H1 (cell line): ENCODE data around the gene BCAS3.
A peak's percentile ranks its signal among the peaks of the same experiment; 100 is the strongest.

Source experiments
- BRCA1 ChIP-seq: IDR thresholded peaks from 2 replicates; pipeline ENCODE4 v1.6.1; 2012; ENCODE audit warnings: low read depth, low read length, improper control_type of control experiment
- JUND ChIP-seq: IDR thresholded peaks from 2 replicates; pipeline ENCODE4 v1.6.1; 2011; ENCODE audit warnings: mild to moderate bottlenecking, improper control_type of control experiment, low read length
- MAFK ChIP-seq: IDR thresholded peaks from 2 replicates; pipeline ENCODE4 v1.6.1; 2012; ENCODE audit warnings: low read depth, mild to moderate bottlenecking, improper control_type of control experiment, low read length
- SIN3A ChIP-seq, 2 experiments: IDR thresholded peaks in 1 of 2; conservative IDR thresholded peaks in 1 of 2; 2 replicates each; pipeline ENCODE4 v1.6.1; 2011 to 2012; ENCODE audit warnings: low read length in 2 of 2, improper control_type of control experiment in 1 of 2, low read depth in 1 of 2, mild to moderate bottlenecking in 1 of 2
- TF ChIP-seq, protein P1 (sequence below), 3 experiments: IDR thresholded peaks; 1 replicate in 2 of 3; 2 replicates in 1 of 3; pipeline versions ENCODE4 v1.5.1 to v1.6.1; 2011; ENCODE audit warnings: low read length in 3 of 3, mild to moderate bottlenecking in 3 of 3, inconsistent platforms in 2 of 3, low read depth in 1 of 3, moderate library complexity in 1 of 3; ENCODE audit not compliant: insufficient read depth in 1 of 3; ENCODE audit errors: control extremely low read depth in 1 of 3

- TF ChIP-seq BRCA1 (no peak), JUND (no peak), SIN3A (conservative IDR thresholded peaks at IDR 0.05 in 1 of 2, IDR thresholded peaks at IDR 0.05 in 1 of 2; ENCODE audit: low read depth in 1 of 2, low read length in 2 of 2) (no peak), MAFK (no peak)
- TF ChIP-seq, protein P1, sequence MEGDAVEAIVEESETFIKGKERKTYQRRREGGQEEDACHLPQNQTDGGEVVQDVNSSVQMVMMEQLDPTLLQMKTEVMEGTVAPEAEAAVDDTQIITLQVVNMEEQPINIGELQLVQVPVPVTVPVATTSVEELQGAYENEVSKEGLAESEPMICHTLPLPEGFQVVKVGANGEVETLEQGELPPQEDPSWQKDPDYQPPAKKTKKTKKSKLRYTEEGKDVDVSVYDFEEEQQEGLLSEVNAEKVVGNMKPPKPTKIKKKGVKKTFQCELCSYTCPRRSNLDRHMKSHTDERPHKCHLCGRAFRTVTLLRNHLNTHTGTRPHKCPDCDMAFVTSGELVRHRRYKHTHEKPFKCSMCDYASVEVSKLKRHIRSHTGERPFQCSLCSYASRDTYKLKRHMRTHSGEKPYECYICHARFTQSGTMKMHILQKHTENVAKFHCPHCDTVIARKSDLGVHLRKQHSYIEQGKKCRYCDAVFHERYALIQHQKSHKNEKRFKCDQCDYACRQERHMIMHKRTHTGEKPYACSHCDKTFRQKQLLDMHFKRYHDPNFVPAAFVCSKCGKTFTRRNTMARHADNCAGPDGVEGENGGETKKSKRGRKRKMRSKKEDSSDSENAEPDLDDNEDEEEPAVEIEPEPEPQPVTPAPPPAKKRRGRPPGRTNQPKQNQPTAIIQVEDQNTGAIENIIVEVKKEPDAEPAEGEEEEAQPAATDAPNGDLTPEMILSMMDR (IDR thresholded peaks at IDR 0.05; ENCODE audit: control extremely low read depth in 1 of 3, insufficient read depth in 1 of 3, low read depth in 1 of 3, low read length in 3 of 3), result peak; percentile 31 to 49 (median 43); a peak in 3 of 4 replicates
These were observed 640.1 kb downstream of the BCAS3 start for GRCh38 chr17:61317779-61318178.
